ENCODE measurements around the gene SHCBP1.
"Not testable (repeated sequence)": the region's sequence is repeated elsewhere in the genome, so short reads cannot be mapped to it uniquely, and the experiment has no call there.

DNA sequence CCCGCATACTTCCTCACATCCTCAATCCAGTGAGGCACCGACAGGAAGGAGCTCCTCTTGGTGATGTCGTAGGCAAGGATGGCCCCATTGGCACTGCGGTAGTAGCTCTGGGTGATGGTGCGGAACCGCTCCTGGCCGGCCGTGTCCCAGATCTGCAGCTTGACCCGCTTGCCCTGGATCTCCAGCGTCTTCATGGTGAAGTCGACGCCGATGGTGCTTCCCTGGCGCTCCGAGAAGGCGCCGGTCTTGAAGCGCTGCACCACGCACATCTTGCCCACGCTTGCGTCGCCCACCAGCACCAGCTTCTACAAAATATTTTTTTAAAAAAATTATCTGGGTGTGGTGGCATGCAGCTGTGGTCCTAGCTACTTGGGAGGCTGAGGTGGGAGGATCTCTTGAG is 5.5 kb upstream of the SHCBP1 start:
- TF ChIP-seq, protein P1, sequence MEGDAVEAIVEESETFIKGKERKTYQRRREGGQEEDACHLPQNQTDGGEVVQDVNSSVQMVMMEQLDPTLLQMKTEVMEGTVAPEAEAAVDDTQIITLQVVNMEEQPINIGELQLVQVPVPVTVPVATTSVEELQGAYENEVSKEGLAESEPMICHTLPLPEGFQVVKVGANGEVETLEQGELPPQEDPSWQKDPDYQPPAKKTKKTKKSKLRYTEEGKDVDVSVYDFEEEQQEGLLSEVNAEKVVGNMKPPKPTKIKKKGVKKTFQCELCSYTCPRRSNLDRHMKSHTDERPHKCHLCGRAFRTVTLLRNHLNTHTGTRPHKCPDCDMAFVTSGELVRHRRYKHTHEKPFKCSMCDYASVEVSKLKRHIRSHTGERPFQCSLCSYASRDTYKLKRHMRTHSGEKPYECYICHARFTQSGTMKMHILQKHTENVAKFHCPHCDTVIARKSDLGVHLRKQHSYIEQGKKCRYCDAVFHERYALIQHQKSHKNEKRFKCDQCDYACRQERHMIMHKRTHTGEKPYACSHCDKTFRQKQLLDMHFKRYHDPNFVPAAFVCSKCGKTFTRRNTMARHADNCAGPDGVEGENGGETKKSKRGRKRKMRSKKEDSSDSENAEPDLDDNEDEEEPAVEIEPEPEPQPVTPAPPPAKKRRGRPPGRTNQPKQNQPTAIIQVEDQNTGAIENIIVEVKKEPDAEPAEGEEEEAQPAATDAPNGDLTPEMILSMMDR (IDR thresholded peaks at IDR 0.05), result not testable (repeated sequence)
- not testable (repeated sequence) for TF ChIP-seq EZH2 (IDR thresholded peaks at IDR 0.05)
